GM19035 (cell line): ENCODE measurements around the gene GON4L.
"Not testable (repeated sequence)": the region's sequence is repeated elsewhere in the genome, so short reads cannot be mapped to it uniquely, and the experiment has no call there.

Experiments used
- ATAC-seq: cut with Tn5 transposase; IDR thresholded peaks from one replicate; pipeline ENCODE4 v1.9.1; 2021; ENCODE audit not compliant: unreplicated experiment

The GON4L gene

GRCh38 chr1:155701675-155702074 lies 155.3 kb downstream of the GON4L start:
- ATAC-seq, result not testable (repeated sequence)
